Measurements from ENCODE around the gene TRIM49.
"Not testable (repeated sequence)": the region's sequence is repeated elsewhere in the genome, so short reads cannot be mapped to it uniquely, and the experiment has no call there.

Gene TRIM49, protein sequence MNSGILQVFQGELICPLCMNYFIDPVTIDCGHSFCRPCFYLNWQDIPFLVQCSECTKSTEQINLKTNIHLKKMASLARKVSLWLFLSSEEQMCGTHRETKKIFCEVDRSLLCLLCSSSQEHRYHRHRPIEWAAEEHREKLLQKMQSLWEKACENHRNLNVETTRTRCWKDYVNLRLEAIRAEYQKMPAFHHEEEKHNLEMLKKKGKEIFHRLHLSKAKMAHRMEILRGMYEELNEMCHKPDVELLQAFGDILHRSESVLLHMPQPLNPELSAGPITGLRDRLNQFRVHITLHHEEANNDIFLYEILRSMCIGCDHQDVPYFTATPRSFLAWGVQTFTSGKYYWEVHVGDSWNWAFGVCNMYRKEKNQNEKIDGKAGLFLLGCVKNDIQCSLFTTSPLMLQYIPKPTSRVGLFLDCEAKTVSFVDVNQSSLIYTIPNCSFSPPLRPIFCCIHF

DNA sequence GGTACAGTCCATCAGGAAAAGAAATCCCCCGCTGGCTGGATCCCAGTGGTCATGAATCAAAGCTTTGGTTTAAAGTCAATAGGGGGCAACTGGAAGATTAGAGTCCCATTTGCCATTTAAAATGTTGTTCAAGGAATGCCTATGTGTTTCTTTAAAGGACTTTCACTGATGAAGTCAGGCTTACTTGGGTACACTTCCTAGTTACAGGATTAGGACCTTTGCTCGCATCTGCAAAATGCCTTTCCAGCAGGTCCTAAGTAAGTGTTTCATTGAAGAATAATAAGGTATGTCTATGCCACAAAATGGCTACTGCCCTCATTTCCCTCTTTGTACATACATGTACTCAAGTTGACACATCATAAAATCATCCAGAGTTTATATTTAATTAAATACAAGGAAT lies at the start of gene TRIM49:
Gene TRIM49, minus strand, starts transcription at position 101 of the 400 bp plus-strand sequence. CDS start 4,106 bp downstream, outside the sequence.
- DNase-seq, result not testable (repeated sequence)

DNA sequence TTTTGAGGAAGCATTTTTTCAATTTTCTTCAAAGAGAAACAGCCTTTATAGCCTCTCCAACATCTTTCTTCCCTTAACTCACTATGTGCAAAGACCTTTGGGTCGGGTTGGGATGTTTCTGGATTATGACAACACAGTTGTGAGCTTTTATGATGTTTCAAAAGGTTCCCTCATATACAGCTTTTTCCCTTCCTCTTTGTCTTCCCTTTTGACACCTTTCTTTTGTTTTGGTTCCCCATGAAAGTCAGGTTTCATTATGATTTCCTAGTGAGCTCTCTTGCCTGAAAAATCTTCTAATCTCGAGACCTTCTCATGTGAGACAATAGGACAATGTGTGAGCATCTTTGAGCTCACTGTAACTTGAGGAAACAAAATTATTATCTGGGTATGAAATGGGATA lies 18.3 kb upstream of the TRIM49 start:
- not testable (repeated sequence) for DNase-seq

DNA sequence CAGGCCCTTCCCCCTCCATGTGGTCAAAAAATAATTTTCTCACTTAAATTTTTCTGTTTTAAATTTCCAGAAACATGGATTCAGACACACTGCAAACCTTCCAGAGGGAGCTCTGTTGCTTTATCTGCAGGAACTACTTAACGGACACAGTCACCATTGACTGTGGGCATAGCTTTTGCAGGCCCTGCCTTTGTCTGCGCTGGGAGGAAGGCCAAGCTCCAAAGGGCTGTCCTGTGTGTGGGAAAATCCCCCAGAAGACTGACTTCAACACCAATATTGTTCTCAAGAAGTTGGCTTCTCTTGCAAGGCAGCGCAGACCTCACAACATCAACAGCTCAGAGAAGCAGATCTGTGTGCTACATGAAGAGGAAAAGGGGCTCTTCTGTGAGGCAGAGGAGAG lies 11.6 kb upstream of the TRIM49 start:
- DNase-seq, result not testable (repeated sequence)

DNA sequence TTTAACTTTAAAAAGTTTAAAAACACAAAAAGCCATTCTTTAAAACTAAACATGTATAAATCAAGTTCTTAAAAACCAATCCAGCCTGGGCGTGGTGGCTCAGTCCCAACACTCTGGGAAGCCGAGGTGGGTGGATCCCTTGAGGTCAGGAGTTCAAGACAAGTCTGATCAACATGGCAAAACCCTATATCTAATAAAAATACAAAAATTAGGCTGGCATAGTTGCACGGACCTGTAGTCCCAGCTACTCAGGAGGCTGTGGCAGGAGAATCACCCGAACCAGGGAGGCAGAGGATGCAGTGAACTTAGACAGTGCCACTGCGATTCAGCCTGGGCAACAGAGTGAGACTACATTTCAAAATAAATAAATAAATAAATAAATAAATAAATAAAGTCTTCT lies 5.2 kb upstream of the TRIM49 start:
- not testable (repeated sequence) for DNase-seq

DNA sequence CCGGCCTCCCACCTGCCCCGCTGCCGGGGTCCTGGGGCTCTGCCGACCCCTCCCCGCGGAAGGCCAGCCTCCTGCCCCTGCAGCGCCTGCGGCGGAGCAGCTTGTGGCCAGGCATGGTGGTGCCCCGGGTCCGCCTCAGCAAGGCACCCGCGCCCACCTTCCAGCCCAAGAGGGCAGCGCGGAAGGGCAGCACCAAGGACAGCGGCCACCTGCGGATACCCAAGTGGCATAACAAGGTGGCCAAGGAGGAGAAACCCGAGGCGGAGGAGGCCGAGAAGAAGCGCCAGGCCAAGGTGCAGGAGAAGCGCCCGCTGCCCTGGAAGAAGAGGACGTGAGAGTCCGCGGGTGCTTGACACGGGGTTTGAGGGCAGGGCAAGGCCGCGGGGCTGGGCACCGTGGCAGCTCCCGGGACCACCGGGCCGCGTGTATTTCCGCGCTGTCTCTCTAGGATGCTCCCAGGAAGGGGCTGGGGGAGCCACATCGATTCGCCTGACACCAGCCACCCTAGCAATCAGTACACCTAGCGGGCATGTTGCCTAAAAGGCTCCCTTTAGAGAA lies 20.8 kb downstream of the TRIM49 start:
- DNase-seq, result not testable (repeated sequence)

DNA sequence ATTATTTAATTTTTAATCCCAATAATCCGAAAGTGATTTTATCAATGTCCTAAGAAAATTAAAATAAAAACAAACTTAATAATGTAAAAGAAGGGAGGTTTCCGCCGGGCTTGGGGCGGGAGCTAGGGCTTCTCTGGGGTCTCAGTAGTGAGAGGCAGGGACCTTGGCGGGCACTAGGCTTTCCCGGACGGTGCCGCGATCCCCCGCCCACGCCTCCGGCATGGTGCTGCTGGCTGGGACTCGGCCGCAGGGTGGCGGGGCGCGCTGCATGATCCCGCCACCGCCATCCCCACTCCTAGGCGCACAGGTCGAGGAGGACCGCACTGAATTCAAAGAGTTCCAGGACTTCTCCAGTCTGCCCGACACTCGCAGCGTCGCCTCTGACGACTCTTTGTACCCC lies 22.6 kb downstream of the TRIM49 start:
- DNase-seq, result not testable (repeated sequence)

DNA sequence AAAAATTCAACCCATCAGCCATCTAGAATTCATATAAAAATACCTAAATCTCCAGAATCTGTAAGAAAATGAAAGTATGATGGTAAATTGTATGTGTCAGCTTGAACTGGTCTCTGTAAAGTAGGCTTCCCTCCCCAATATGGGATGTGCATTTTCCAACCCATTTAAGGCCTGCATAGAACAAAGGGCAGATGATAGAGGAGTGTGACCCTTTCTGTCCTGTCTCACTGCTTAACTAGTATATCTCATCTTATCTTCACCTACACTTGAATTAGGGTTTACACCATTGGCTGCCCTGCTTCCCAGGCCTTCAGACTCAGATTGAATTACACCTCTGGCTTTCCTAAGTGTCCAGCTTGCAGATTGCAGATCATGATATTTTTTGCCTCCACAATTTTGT lies 57.6 kb downstream of the TRIM49 start:
- not testable (repeated sequence) for DNase-seq

Data from DMS 273 treated with DMSO at 0.1 percent for 48 hours (cell line).